Measurements from ENCODE around the gene FSCN2.

DNA sequence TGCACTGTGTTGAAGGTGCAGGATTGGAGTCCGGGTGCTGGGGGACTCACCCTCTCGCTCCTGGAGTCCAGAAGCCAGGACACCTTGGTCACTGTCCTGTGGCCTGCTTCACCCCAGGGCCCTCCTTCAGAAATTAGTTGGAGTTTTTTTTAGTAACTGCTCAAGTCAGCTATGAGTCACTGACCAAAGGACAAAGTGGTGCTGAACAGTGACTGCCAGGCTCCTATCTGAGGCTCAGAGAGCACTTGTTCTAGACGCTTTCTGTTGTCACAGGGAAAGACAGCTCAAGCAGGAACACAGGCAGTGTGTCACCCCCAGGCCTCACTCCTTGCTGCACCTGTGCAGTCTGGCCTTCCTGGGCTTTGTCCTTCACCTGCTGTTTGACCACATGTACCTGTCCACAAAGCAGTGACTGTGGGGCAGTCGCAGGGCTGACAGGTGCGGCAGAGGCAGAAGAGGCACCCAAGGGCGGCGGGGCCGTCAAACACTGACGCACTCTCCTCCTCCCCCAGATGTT is 28.1 kb downstream of the FSCN2 start:
- TF ChIP-seq CTCF (IDR thresholded peaks at IDR 0.05): no peak
- no peak for TF ChIP-seq POLR2A (IDR thresholded peaks at IDR 0.05)
